K562 (cell line): ENCODE results near the gene PPP1R13L. TPM values are rescaled to one million over a fixed set of nuclear protein-coding genes. Genes with fewer than 3 reads are reported as not detected.

Source experiments
- ARID3A ChIP-seq: IDR thresholded peaks from 2 replicates; pipeline ENCODE4 v1.6.1; 2012; ENCODE audit warnings: low read depth, low read length, improper control_type of control experiment, borderline replicate concordance
- BDP1 ChIP-seq: IDR thresholded peaks from 3 replicates; pipeline ENCODE4 v1.6.1; 2011; ENCODE audit not compliant: insufficient read length, insufficient read depth
- CBX8 ChIP-seq: fragments of 200-600 bp; sonication (generic); IDR thresholded peaks from 2 replicates; pipeline ENCODE4 v1.6.1; 2012; ENCODE audit warnings: borderline replicate concordance, mixed run types, low read depth, mild to moderate bottlenecking, moderate library complexity, mixed read lengths, low read length, control low read depth, inconsistent platforms; ENCODE audit not compliant: poor library complexity, severe bottlenecking; ENCODE audit errors: extremely low read depth
- DPF2 ChIP-seq: fragments of 450-650 bp; IDR thresholded peaks from 2 replicates; pipeline ENCODE4 v1.6.1; 2016
- GATAD2B ChIP-seq: fragments of 450-650 bp; IDR thresholded peaks from 2 replicates; pipeline ENCODE4 v1.6.1; 2017; ENCODE audit warnings: mild to moderate bottlenecking, borderline replicate concordance
- HDAC8 ChIP-seq: fragments of 450-650 bp; IDR thresholded peaks from 2 replicates; pipeline ENCODE4 v1.6.1; 2016; ENCODE audit warnings: mild to moderate bottlenecking, missing genetic modification characterization, moderate library complexity, missing compliant biosample characterization
- HDGF ChIP-seq: fragments of 450-650 bp; IDR thresholded peaks from 2 replicates; pipeline ENCODE4 v1.6.1; 2016
- HMGXB4 ChIP-seq: sonication (generic); formaldehyde crosslinking; IDR thresholded peaks from 2 replicates; pipeline ENCODE4 v1.8.1; 2023; ENCODE audit warnings: mild to moderate bottlenecking, missing genetic modification reagents
- MED1 ChIP-seq: sonication (generic); formaldehyde crosslinking; IDR thresholded peaks from 2 replicates; pipeline ENCODE4 v1.8.1; 2023; ENCODE audit warnings: missing genetic modification reagents, borderline replicate concordance
- POLR2A ChIP-seq: fragments of 450-650 bp; conservative IDR thresholded peaks from 2 replicates; pipeline ENCODE4 v1.6.1; 2016
- POLR3A ChIP-seq: IDR thresholded peaks from 2 replicates; pipeline ENCODE4 v1.6.1; 2011; ENCODE audit warnings: borderline replicate concordance, mild to moderate bottlenecking, moderate library complexity; ENCODE audit not compliant: insufficient read length, insufficient read depth; ENCODE audit errors: extremely low read depth
- RBM14 ChIP-seq: fragments of 200-400 bp; formaldehyde crosslinking; IDR thresholded peaks from 2 replicates; pipeline ENCODE4 v1.6.1; 2018; ENCODE audit warnings: low read depth, mild to moderate bottlenecking, low read length, moderate library complexity, borderline replicate concordance; ENCODE audit not compliant: insufficient read depth
- RUNX1 ChIP-seq: sonication (generic); IDR thresholded peaks from 2 replicates; pipeline ENCODE4 v1.6.1; 2016; ENCODE audit warnings: antibody characterized with exemption, low read depth
- SMAD2 ChIP-seq: fragments of 150-350 bp; IDR thresholded peaks from 2 replicates; pipeline ENCODE4 v1.6.1; 2014; ENCODE audit warnings: low read depth, mild to moderate bottlenecking, low read length
- SMAD3 ChIP-seq: fragments of 450-650 bp; formaldehyde crosslinking; conservative IDR thresholded peaks from 2 replicates; pipeline ENCODE4 v1.4.0; 2020; ENCODE audit warnings: mild to moderate bottlenecking
- STAG1 ChIP-seq: sonication (generic); formaldehyde crosslinking; IDR thresholded peaks from 2 replicates; pipeline ENCODE4 v1.5.0; 2020; ENCODE audit warnings: missing genetic modification reagents, borderline replicate concordance
- TAF7 ChIP-seq: fragments of 450-650 bp; IDR thresholded peaks from 2 replicates; pipeline ENCODE4 v1.6.1; 2016; ENCODE audit warnings: missing genetic modification characterization, missing compliant biosample characterization
- TARDBP ChIP-seq: fragments of 450-650 bp; IDR thresholded peaks from 2 replicates; pipeline ENCODE4 v1.6.1; 2016
- YBX1 ChIP-seq: fragments of 450-650 bp; IDR thresholded peaks from 2 replicates; pipeline ENCODE4 v1.7.1; 2016; ENCODE audit warnings: mild to moderate bottlenecking
- ZNF444 ChIP-seq: fragments of 250-450 bp; sonication (Bioruptor Pico); IDR thresholded peaks from 2 replicates; pipeline ENCODE4 v1.4.0; 2020; ENCODE audit warnings: mild to moderate bottlenecking, moderate library complexity
- polyA plus RNA-seq, 8 experiments: library from polyadenylated mRNA; depleted of rRNA in 4 of 8; stranded (reverse) in 5 of 8; unstranded in 3 of 8; fragments of >200 nt; fragmentation: Nextera tagmentation in 2 of 8; fragmentation: Illumina TruSeq in 1 of 8; extraction: Ambion mirVana in 2 of 8; extraction: Trizol in 1 of 8; gene quantifications; 2 replicates each; pipeline versions ENCODE4 v1.2.1 to v1.2.3, GENCODE V29; 2011 to 2014; ENCODE audit warnings: inconsistent platforms in 1 of 8, missing spikeins in 1 of 8
- total RNA-seq, 7 experiments: library from RNA; depleted of rRNA in 6 of 7; stranded (reverse); fragments of >200 nt in 6 of 7; fragmentation: Illumina TruSeq in 2 of 7; extraction: Trizol in 2 of 7; gene quantifications; 2 replicates each; pipeline versions ENCODE4 v1.2.1 to v1.2.3, GENCODE V29; 2011 to 2021; ENCODE audit warnings: low replicate concordance in 1 of 7
- TF ChIP-seq, protein P1 (sequence below), 2 experiments: fragments of 450-650 bp; IDR thresholded peaks; 2 replicates each; pipeline ENCODE4 v1.6.1; 2018; ENCODE audit warnings: mild to moderate bottlenecking in 2 of 2, low read depth in 1 of 2; ENCODE audit not compliant: partially characterized antibody in 2 of 2

PPP1R13L gene
- total and polyA plus RNA-seq, 9 of the 15 experiments (the other 6 are each of a cell fraction or from before 2014, with no cell fraction given), result 0.32 to 6.7 (median 2.0) TPM

- TF ChIP-seq POLR2A (peak; percentile 48; the same call in 1 of the 2 replicates), SMAD3 (CRISPR knock-in tag) (no peak), HDGF (no peak), TARDBP (peak; percentile 88), YBX1 (no peak), POLR3A (no peak), CBX8 (no peak), HMGXB4 (CRISPR knock-in tag) (peak; percentile 97), GATAD2B (peak; percentile 97), ARID3A (no peak), RUNX1 (no peak), DPF2 (peak; percentile 63), RBM14 (0 out of 2 replicates have a peak, but pooled peaks have one; percentile 81), ZNF444 (no peak), STAG1 (CRISPR knock-in tag) (peak; percentile 42; the same call in 1 of the 2 replicates), SMAD2 (no peak), HDAC8 (tag) (no peak), BDP1 (no peak), TAF7 (no peak), MED1 (CRISPR knock-in tag) (no peak)
- TF ChIP-seq, protein P1, sequence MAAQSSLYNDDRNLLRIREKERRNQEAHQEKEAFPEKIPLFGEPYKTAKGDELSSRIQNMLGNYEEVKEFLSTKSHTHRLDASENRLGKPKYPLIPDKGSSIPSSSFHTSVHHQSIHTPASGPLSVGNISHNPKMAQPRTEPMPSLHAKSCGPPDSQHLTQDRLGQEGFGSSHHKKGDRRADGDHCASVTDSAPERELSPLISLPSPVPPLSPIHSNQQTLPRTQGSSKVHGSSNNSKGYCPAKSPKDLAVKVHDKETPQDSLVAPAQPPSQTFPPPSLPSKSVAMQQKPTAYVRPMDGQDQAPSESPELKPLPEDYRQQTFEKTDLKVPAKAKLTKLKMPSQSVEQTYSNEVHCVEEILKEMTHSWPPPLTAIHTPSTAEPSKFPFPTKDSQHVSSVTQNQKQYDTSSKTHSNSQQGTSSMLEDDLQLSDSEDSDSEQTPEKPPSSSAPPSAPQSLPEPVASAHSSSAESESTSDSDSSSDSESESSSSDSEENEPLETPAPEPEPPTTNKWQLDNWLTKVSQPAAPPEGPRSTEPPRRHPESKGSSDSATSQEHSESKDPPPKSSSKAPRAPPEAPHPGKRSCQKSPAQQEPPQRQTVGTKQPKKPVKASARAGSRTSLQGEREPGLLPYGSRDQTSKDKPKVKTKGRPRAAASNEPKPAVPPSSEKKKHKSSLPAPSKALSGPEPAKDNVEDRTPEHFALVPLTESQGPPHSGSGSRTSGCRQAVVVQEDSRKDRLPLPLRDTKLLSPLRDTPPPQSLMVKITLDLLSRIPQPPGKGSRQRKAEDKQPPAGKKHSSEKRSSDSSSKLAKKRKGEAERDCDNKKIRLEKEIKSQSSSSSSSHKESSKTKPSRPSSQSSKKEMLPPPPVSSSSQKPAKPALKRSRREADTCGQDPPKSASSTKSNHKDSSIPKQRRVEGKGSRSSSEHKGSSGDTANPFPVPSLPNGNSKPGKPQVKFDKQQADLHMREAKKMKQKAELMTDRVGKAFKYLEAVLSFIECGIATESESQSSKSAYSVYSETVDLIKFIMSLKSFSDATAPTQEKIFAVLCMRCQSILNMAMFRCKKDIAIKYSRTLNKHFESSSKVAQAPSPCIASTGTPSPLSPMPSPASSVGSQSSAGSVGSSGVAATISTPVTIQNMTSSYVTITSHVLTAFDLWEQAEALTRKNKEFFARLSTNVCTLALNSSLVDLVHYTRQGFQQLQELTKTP (IDR thresholded peaks at IDR 0.05; ENCODE audit: low read depth in 1 of 2, partially characterized antibody in 2 of 2), result no peak
Measured at GRCh38 chr19:45439569-45440258, 34.8 kb upstream of the PPP1R13L start (continued).
